ENCODE results near the gene WFIKKN1.

The WFIKKN1 gene

DNA sequence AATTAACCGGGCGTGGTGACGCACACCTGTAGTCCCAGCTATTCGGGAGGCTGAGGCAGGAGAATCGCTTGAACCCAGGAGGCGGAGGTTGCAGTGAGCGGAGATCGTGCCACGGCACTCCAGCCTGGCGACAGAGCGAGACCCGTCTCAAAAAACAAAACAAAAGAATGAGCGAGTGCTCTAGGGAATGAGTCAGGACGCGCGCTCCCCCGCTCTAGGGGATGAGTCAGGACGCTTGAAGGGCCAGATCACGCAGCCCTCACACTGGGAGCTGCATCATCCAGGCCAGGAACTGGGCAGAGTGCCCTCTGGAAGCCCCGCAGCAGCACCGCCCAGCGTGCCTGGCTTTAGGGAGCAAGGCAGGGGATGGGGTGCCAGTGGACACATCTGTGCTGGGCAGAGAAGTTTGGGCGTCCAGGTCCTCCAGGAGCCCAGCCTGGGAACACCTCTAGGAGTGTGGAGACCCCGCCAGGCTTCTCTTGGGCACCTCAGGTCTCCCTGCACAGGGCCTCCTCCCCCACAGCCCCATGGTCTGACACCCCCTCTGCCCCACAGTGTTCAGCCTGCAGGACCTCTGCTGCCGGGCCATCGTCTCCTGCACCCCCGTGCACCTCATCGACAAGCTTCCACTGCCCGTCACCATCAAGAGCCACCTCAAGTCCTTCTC is 3.9 kb upstream of the WFIKKN1 start (continued):
- no peak for TF ChIP-seq CTCF (tag by site-specific recombination; IDR thresholded peaks at IDR 0.05)
- TF ChIP-seq ZFP41 (tag by site-specific recombination; IDR thresholded peaks at IDR 0.05; ENCODE audit: borderline replicate concordance), result no peak
- TF ChIP-seq ZNF266 (tag by site-specific recombination; IDR thresholded peaks at IDR 0.05; ENCODE audit: low read depth), result no peak
- 0 out of 2 replicates have a peak, but pooled peaks have one; percentile 31 for TF ChIP-seq ZNF785 (tag by site-specific recombination; IDR thresholded peaks at IDR 0.05)
- no peak for TF ChIP-seq ZNF585B (tag by site-specific recombination; IDR thresholded peaks at IDR 0.05)
- TF ChIP-seq KLF17 (tag by site-specific recombination; IDR thresholded peaks at IDR 0.05), result 0 out of 2 replicates have a peak, but pooled peaks have one; percentile 25
- TF ChIP-seq ZNF510 (tag by site-specific recombination; IDR thresholded peaks at IDR 0.05; ENCODE audit: insufficient replicate concordance), result no peak
- TF ChIP-seq ZNF335 (tag by site-specific recombination; conservative IDR thresholded peaks at IDR 0.05), result no peak
- no peak for TF ChIP-seq ZNF121 (tag by site-specific recombination; IDR thresholded peaks at IDR 0.05)
- TF ChIP-seq ZXDB (tag by site-specific recombination; IDR thresholded peaks at IDR 0.05), result no peak
- TF ChIP-seq, protein P1, sequence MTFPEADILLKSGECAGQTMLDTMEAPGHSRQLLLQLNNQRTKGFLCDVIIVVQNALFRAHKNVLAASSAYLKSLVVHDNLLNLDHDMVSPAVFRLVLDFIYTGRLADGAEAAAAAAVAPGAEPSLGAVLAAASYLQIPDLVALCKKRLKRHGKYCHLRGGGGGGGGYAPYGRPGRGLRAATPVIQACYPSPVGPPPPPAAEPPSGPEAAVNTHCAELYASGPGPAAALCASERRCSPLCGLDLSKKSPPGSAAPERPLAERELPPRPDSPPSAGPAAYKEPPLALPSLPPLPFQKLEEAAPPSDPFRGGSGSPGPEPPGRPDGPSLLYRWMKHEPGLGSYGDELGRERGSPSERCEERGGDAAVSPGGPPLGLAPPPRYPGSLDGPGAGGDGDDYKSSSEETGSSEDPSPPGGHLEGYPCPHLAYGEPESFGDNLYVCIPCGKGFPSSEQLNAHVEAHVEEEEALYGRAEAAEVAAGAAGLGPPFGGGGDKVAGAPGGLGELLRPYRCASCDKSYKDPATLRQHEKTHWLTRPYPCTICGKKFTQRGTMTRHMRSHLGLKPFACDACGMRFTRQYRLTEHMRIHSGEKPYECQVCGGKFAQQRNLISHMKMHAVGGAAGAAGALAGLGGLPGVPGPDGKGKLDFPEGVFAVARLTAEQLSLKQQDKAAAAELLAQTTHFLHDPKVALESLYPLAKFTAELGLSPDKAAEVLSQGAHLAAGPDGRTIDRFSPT (tag by site-specific recombination; IDR thresholded peaks at IDR 0.05), result peak; percentile 73
- no peak for TF ChIP-seq ZNF146 (tag by site-specific recombination; IDR thresholded peaks at IDR 0.05)
- no peak for TF ChIP-seq ZNF112 (tag by site-specific recombination; IDR thresholded peaks at IDR 0.05)
- TF ChIP-seq, protein P2, sequence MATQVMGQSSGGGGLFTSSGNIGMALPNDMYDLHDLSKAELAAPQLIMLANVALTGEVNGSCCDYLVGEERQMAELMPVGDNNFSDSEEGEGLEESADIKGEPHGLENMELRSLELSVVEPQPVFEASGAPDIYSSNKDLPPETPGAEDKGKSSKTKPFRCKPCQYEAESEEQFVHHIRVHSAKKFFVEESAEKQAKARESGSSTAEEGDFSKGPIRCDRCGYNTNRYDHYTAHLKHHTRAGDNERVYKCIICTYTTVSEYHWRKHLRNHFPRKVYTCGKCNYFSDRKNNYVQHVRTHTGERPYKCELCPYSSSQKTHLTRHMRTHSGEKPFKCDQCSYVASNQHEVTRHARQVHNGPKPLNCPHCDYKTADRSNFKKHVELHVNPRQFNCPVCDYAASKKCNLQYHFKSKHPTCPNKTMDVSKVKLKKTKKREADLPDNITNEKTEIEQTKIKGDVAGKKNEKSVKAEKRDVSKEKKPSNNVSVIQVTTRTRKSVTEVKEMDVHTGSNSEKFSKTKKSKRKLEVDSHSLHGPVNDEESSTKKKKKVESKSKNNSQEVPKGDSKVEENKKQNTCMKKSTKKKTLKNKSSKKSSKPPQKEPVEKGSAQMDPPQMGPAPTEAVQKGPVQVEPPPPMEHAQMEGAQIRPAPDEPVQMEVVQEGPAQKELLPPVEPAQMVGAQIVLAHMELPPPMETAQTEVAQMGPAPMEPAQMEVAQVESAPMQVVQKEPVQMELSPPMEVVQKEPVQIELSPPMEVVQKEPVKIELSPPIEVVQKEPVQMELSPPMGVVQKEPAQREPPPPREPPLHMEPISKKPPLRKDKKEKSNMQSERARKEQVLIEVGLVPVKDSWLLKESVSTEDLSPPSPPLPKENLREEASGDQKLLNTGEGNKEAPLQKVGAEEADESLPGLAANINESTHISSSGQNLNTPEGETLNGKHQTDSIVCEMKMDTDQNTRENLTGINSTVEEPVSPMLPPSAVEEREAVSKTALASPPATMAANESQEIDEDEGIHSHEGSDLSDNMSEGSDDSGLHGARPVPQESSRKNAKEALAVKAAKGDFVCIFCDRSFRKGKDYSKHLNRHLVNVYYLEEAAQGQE (tag by site-specific recombination; IDR thresholded peaks at IDR 0.05), result no peak
- TF ChIP-seq ZNF16 (tag by site-specific recombination; IDR thresholded peaks at IDR 0.05; ENCODE audit: low read depth), result no peak
- TF ChIP-seq, protein P3, sequence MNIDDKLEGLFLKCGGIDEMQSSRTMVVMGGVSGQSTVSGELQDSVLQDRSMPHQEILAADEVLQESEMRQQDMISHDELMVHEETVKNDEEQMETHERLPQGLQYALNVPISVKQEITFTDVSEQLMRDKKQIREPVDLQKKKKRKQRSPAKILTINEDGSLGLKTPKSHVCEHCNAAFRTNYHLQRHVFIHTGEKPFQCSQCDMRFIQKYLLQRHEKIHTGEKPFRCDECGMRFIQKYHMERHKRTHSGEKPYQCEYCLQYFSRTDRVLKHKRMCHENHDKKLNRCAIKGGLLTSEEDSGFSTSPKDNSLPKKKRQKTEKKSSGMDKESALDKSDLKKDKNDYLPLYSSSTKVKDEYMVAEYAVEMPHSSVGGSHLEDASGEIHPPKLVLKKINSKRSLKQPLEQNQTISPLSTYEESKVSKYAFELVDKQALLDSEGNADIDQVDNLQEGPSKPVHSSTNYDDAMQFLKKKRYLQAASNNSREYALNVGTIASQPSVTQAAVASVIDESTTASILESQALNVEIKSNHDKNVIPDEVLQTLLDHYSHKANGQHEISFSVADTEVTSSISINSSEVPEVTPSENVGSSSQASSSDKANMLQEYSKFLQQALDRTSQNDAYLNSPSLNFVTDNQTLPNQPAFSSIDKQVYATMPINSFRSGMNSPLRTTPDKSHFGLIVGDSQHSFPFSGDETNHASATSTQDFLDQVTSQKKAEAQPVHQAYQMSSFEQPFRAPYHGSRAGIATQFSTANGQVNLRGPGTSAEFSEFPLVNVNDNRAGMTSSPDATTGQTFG (tag by site-specific recombination; IDR thresholded peaks at IDR 0.05; ENCODE audit: borderline replicate concordance), result no peak
- no peak for TF ChIP-seq ZFP3 (tag by site-specific recombination; IDR thresholded peaks at IDR 0.05; ENCODE audit: low read depth)
- TF ChIP-seq ZNF184 (tag by site-specific recombination; IDR thresholded peaks at IDR 0.05), result 0 out of 2 replicates have a peak, but pooled peaks have one; percentile 53
- no peak for TF ChIP-seq ZNF670 (tag by site-specific recombination; IDR thresholded peaks at IDR 0.05; ENCODE audit: low read depth)
- no peak for TF ChIP-seq ZNF10 (tag by site-specific recombination; IDR thresholded peaks at IDR 0.05)
- TF ChIP-seq, protein P4, sequence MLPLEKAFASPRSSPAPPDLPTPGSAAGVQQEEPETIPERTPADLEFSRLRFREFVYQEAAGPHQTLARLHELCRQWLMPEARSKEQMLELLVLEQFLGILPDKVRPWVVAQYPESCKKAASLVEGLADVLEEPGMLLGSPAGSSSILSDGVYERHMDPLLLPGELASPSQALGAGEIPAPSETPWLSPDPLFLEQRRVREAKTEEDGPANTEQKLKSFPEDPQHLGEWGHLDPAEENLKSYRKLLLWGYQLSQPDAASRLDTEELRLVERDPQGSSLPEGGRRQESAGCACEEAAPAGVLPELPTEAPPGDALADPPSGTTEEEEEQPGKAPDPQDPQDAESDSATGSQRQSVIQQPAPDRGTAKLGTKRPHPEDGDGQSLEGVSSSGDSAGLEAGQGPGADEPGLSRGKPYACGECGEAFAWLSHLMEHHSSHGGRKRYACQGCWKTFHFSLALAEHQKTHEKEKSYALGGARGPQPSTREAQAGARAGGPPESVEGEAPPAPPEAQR (tag by site-specific recombination; IDR thresholded peaks at IDR 0.05), result no peak
- TF ChIP-seq ZNF362 (tag by site-specific recombination; IDR thresholded peaks at IDR 0.05), result no peak
- TF ChIP-seq KLF8 (tag by site-specific recombination; IDR thresholded peaks at IDR 0.05), result peak; percentile 66
- TF ChIP-seq ZBTB17 (tag by site-specific recombination; IDR thresholded peaks at IDR 0.05), result peak; percentile 26; the same call in 1 of the 2 replicates
- TF ChIP-seq ZNF239 (tag by site-specific recombination; IDR thresholded peaks at IDR 0.05), result no peak
- no peak for TF ChIP-seq ZNF658 (tag by site-specific recombination; IDR thresholded peaks at IDR 0.05)

Measured in HEK293 (cell line).